DND-41 (cell line): ENCODE measurements around the gene MIEN1.
A peak's percentile ranks its signal among the peaks of the same experiment; 100 is the strongest.
"Not testable (repeated sequence)": the region's sequence is repeated elsewhere in the genome, so short reads cannot be mapped to it uniquely, and the experiment has no call there.

ENCODE experiments used
- ATAC-seq: fragments of 200-7000 bp; cut with Tn5 transposase; 3 replicates; pipeline ENCODE4 v1.9.1; 2021; ENCODE audit warnings: low read depth; ENCODE audit not compliant: insufficient read depth
- DNase-seq: peaks from one replicate; pipeline ENCODE4 v3.0.0-alpha.2; 2020
- H2AFZ ChIP-seq: 2 replicates; pipeline ENCODE4 v1.6.0; 2012; ENCODE audit warnings: low read depth, low read length
- H3K27ac ChIP-seq: 2 replicates; pipeline ENCODE4 v1.5.1; 2012; ENCODE audit warnings: low read length, inconsistent platforms
- H3K27me3 ChIP-seq: fragments of 200-600 bp; sonication (generic); 2 replicates; pipeline ENCODE4 v1.6.0; 2012; ENCODE audit warnings: low read length, mild to moderate bottlenecking, inconsistent platforms; ENCODE audit not compliant: insufficient read depth, poor library complexity
- H3K36me3 ChIP-seq: 2 replicates; pipeline ENCODE4 v1.5.1; 2012; ENCODE audit warnings: low read length, inconsistent platforms; ENCODE audit not compliant: insufficient read depth
- H3K4me1 ChIP-seq: 2 replicates; pipeline ENCODE4 v1.5.1; 2012; ENCODE audit warnings: mild to moderate bottlenecking, low read length; ENCODE audit not compliant: insufficient read depth
- H3K4me2 ChIP-seq: 2 replicates; pipeline ENCODE4 v1.6.0; 2012; ENCODE audit warnings: mild to moderate bottlenecking, moderate library complexity, low read length, inconsistent platforms; ENCODE audit not compliant: insufficient read depth
- H3K4me3 ChIP-seq, 2 experiments: fragments of 200-600 bp in 1 of 2; shearing (Covaris generic) in 1 of 2; 2 replicates each; pipeline ENCODE4 v1.5.1; 2012 to 2016; ENCODE audit warnings: inconsistent platforms in 2 of 2, low read length in 2 of 2, mild to moderate bottlenecking in 2 of 2, low read depth in 1 of 2, moderate library complexity in 1 of 2
- H3K79me2 ChIP-seq: 2 replicates; pipeline ENCODE4 v1.6.0; 2012; ENCODE audit warnings: low read length, inconsistent platforms; ENCODE audit not compliant: insufficient read depth
- H3K9ac ChIP-seq: 2 replicates; pipeline ENCODE4 v1.6.0; 2012; ENCODE audit warnings: low read depth, mild to moderate bottlenecking, inconsistent platforms, low read length, moderate library complexity
- H3K9me3 ChIP-seq: 2 replicates; pipeline ENCODE4 v1.5.1; 2012; ENCODE audit warnings: low read length, moderate library complexity, mild to moderate bottlenecking, inconsistent platforms; ENCODE audit not compliant: insufficient read depth, severe bottlenecking
- H4K20me1 ChIP-seq: 2 replicates; pipeline ENCODE4 v1.6.0; 2012; ENCODE audit warnings: low read length; ENCODE audit not compliant: insufficient read depth
- CTCF ChIP-seq: IDR thresholded peaks from 2 replicates; pipeline ENCODE4 v1.5.1; 2012; ENCODE audit warnings: borderline replicate concordance, low read length, moderate library complexity, mild to moderate bottlenecking; ENCODE audit not compliant: poor library complexity, severe bottlenecking; ENCODE audit errors: extremely low read depth
- EZH2 ChIP-seq: IDR thresholded peaks from 3 replicates; pipeline ENCODE4 v1.6.1; 2012; ENCODE audit warnings: borderline replicate concordance, low read depth, mild to moderate bottlenecking, moderate library complexity, low read length, inconsistent platforms; ENCODE audit not compliant: severe bottlenecking

MIEN1 gene

GRCh38 chr17:39729280-39729851 is 966 bp downstream of the MIEN1 start:
- peak overlapping the region; percentile 78 for H3K27ac ChIP-seq

GRCh38 chr17:39727556-39727955 is 2.8 kb downstream of the MIEN1 start:
- no peaks in the 10 kb centered on the region for H3K9me3 ChIP-seq
- ATAC-seq, result no peak

More at GRCh38 chr17:39729280-39729851, 966 bp downstream of the MIEN1 start:
- no peaks in the 10 kb centered on the region for H3K9me3 ChIP-seq
- peaks cover 14% of the 10 kb centered on the region for H3K79me2 ChIP-seq
- no peaks in the 10 kb centered on the region for H3K27me3 ChIP-seq
- no peak for TF ChIP-seq EZH2
- no peak for TF ChIP-seq CTCF
- H2AFZ ChIP-seq, result no peak overlapping the region
- peaks cover 4% of the 10 kb centered on the region; the same call in 1 of the 2 replicates for H4K20me1 ChIP-seq
- H3K4me2 ChIP-seq, result peak overlapping the region; percentile 99
- peaks cover 23% of the 10 kb centered on the region for H3K36me3 ChIP-seq
- ATAC-seq (no peak), DNase-seq (no peak)
- H3K4me1 ChIP-seq, result peaks cover 21% of the 10 kb centered on the region
- H3K4me3 ChIP-seq, result peak overlapping the region; percentile 69 to 93
- peak overlapping the region; percentile 74 for H3K9ac ChIP-seq

GRCh38 chr17:39726617-39727016 is 3.7 kb downstream of the MIEN1 start:
- peaks cover 23% of the 10 kb centered on the region for H3K36me3 ChIP-seq
- no peak for TF ChIP-seq CTCF
- TF ChIP-seq EZH2, result no peak
- no peak for ATAC-seq

More at GRCh38 chr17:39727556-39727955, 2.8 kb downstream of the MIEN1 start:
- Histone ChIP-seq H3K27ac (no peak overlapping the region), H3K4me2 (no peak overlapping the region), H3K27me3 (no peaks in the 10 kb centered on the region), H3K4me3 (no peak overlapping the region), H3K4me1 (peaks cover 21% of the 10 kb centered on the region), H4K20me1 (peaks cover 4% of the 10 kb centered on the region; the same call in 1 of the 2 replicates), H3K9ac (no peak overlapping the region), H3K36me3 (peaks cover 23% of the 10 kb centered on the region), H2AFZ (no peak overlapping the region), H3K79me2 (peaks cover 14% of the 10 kb centered on the region)
- no peak for TF ChIP-seq CTCF
- TF ChIP-seq EZH2, result no peak
- no peak for DNase-seq

GRCh38 chr17:39725923-39726322 is 4.4 kb downstream of the MIEN1 start:
- peaks cover 20% of the 10 kb centered on the region for H3K4me1 ChIP-seq
- not testable (repeated sequence) for H3K4me3 ChIP-seq, H3K9ac ChIP-seq, H3K27ac ChIP-seq, ATAC-seq, H3K27me3 ChIP-seq, H3K9me3 ChIP-seq, DNase-seq, H4K20me1 ChIP-seq, H2AFZ ChIP-seq, H3K4me2 ChIP-seq
- H3K79me2 ChIP-seq, result peaks cover 14% of the 10 kb centered on the region
- H3K36me3 ChIP-seq, result peaks cover 23% of the 10 kb centered on the region

More at GRCh38 chr17:39726617-39727016, 3.7 kb downstream of the MIEN1 start:
- Histone ChIP-seq H2AFZ (no peak overlapping the region), H3K27me3 (no peaks in the 10 kb centered on the region), H3K4me1 (peaks cover 21% of the 10 kb centered on the region), H3K4me3 (no peak overlapping the region), H4K20me1 (peaks cover 4% of the 10 kb centered on the region; the same call in 1 of the 2 replicates), H3K4me2 (no peak overlapping the region), H3K79me2 (peaks cover 14% of the 10 kb centered on the region), H3K27ac (no peak overlapping the region), H3K9me3 (no peaks in the 10 kb centered on the region), H3K9ac (no peak overlapping the region)
- DNase-seq, result no peak
